SK-N-SH treated with all-trans-retinoic acid at 6 μM for 48 hours (cell line): ENCODE measurements around the gene GDF7.

ENCODE experiments used
- ATAC-seq: fragments of 200-7000 bp; cut with Tn5 transposase; 3 replicates; pipeline ENCODE4 v1.9.1; 2020; ENCODE audit warnings: mild to moderate bottlenecking, moderate library complexity
- ARNTL ChIP-seq: fragments of 450-650 bp; formaldehyde crosslinking; IDR thresholded peaks from 2 replicates; pipeline ENCODE4 v1.5.0; 2020; ENCODE audit warnings: low read depth, mild to moderate bottlenecking, moderate library complexity, borderline replicate concordance
- BACH2 ChIP-seq: fragments of 250-450 bp; sonication (Bioruptor Pico); IDR thresholded peaks from 2 replicates; pipeline ENCODE4 v1.9.0; 2021; ENCODE audit warnings: mild to moderate bottlenecking, borderline replicate concordance
- CSDC2 ChIP-seq: fragments of 250-450 bp; sonication (Bioruptor Pico); IDR thresholded peaks from 2 replicates; pipeline ENCODE4 v1.5.0; 2020; ENCODE audit warnings: mild to moderate bottlenecking, moderate library complexity
- ISL1 ChIP-seq: fragments of 250-450 bp; sonication (Bioruptor Pico); IDR thresholded peaks from 2 replicates; pipeline ENCODE4 v2.1.2; 2022; ENCODE audit warnings: mild to moderate bottlenecking, moderate library complexity
- OSR1 ChIP-seq: fragments of 250-450 bp; sonication (Bioruptor Pico); IDR thresholded peaks from 2 replicates; pipeline ENCODE4 v1.8.0; 2022; ENCODE audit warnings: moderate library complexity, mild to moderate bottlenecking, inconsistent platforms
- PPARA ChIP-seq: fragments of 250-450 bp; sonication (Bioruptor Pico); IDR thresholded peaks from 2 replicates; pipeline ENCODE4 v1.5.0; 2020; ENCODE audit warnings: mild to moderate bottlenecking, borderline replicate concordance
- SNAI2 ChIP-seq: fragments of 250-450 bp; sonication (Bioruptor Pico); IDR thresholded peaks from 2 replicates; pipeline ENCODE4 v1.5.0; 2020; ENCODE audit warnings: mild to moderate bottlenecking, moderate library complexity
- TOX ChIP-seq: fragments of 250-450 bp; sonication (Bioruptor Pico); IDR thresholded peaks from 2 replicates; pipeline ENCODE4 v1.8.0; 2021; ENCODE audit warnings: mild to moderate bottlenecking, moderate library complexity, borderline replicate concordance
- ZC3H10 ChIP-seq: fragments of 250-450 bp; sonication (Bioruptor Pico); IDR thresholded peaks from 2 replicates; pipeline ENCODE4 v1.5.1; 2021; ENCODE audit warnings: mild to moderate bottlenecking, moderate library complexity
- ZFP3 ChIP-seq: fragments of 250-450 bp; sonication (Bioruptor Pico); IDR thresholded peaks from 2 replicates; pipeline ENCODE4 v1.5.0; 2020; ENCODE audit warnings: mild to moderate bottlenecking, moderate library complexity
- ZFP30 ChIP-seq: fragments of 450-650 bp; formaldehyde crosslinking; IDR thresholded peaks from 2 replicates; pipeline ENCODE4 v1.5.0; 2022; ENCODE audit warnings: mild to moderate bottlenecking, moderate library complexity
- ZNF565 ChIP-seq: fragments of 450-650 bp; formaldehyde crosslinking; conservative IDR thresholded peaks from 2 replicates; pipeline ENCODE4 v1.5.0; 2020; ENCODE audit warnings: low read depth, mild to moderate bottlenecking, moderate library complexity
- ZNF70 ChIP-seq: fragments of 450-650 bp; formaldehyde crosslinking; IDR thresholded peaks from 2 replicates; pipeline ENCODE4 v1.5.0; 2020; ENCODE audit warnings: mild to moderate bottlenecking, moderate library complexity
- TF ChIP-seq, protein P1 (sequence below): fragments of 250-450 bp; sonication (Bioruptor Pico); IDR thresholded peaks from 2 replicates; pipeline ENCODE4 v1.5.0; 2020; ENCODE audit warnings: mild to moderate bottlenecking, moderate library complexity
- TF ChIP-seq, protein P2 (sequence below): fragments of 250-450 bp; sonication (Bioruptor Pico); IDR thresholded peaks from 2 replicates; pipeline ENCODE4 v1.5.1; 2021; ENCODE audit warnings: mild to moderate bottlenecking, moderate library complexity
- TF ChIP-seq, protein P3 (sequence below): fragments of 250-450 bp; sonication (Bioruptor Pico); IDR thresholded peaks from 2 replicates; pipeline ENCODE4 v1.8.0; 2021; ENCODE audit warnings: low read depth, mild to moderate bottlenecking, moderate library complexity, borderline replicate concordance
- TF ChIP-seq, protein P4 (sequence below): fragments of 250-450 bp; sonication (Bioruptor Pico); IDR thresholded peaks from 2 replicates; pipeline ENCODE4 v1.5.1; 2020; ENCODE audit warnings: low read depth, mild to moderate bottlenecking, moderate library complexity
- TF ChIP-seq, protein P5 (sequence below): fragments of 250-450 bp; sonication (Bioruptor Pico); IDR thresholded peaks from 2 replicates; pipeline ENCODE4 v1.8.0; 2020; ENCODE audit warnings: mild to moderate bottlenecking, moderate library complexity, borderline replicate concordance

GDF7 gene

DNA sequence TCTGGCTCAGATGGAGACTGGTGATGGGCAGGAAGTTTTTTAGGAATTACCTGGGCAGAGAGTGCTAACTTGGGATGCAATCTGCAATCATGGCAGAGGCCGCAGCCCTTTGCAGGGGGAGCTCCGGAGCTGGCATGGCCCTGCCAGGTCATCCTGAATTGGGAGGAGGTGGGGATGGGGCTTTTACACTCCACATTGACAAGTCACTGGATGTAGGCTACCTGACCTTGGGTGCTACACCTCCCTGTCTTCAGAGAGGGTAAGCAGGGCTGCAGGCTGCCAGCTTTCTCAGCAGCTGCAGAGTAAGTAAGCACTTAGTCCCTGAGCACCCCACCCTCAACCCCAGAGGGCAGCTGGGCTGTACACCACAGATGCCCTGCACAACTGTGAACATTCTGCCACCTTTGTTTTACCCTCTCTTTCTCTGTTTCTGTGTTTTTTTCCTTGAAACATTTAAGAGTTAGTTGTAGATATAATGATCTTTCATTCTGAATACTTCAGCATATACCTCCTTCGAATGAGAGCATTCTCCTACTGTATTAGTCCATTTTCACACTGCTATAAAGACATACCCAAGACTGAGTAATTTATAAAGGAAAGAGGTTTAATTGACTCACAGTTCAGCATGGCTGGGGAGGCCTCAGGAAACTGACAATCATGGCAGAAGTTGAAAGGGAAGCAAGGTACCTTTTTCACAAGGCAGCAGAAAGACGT lies 9.3 kb upstream of the GDF7 start:
- TF ChIP-seq ISL1 (CRISPR knock-in tag) (no peak), CSDC2 (CRISPR knock-in tag) (no peak), SNAI2 (CRISPR knock-in tag) (no peak), ZNF565 (CRISPR knock-in tag) (no peak)
- TF ChIP-seq, protein P1, sequence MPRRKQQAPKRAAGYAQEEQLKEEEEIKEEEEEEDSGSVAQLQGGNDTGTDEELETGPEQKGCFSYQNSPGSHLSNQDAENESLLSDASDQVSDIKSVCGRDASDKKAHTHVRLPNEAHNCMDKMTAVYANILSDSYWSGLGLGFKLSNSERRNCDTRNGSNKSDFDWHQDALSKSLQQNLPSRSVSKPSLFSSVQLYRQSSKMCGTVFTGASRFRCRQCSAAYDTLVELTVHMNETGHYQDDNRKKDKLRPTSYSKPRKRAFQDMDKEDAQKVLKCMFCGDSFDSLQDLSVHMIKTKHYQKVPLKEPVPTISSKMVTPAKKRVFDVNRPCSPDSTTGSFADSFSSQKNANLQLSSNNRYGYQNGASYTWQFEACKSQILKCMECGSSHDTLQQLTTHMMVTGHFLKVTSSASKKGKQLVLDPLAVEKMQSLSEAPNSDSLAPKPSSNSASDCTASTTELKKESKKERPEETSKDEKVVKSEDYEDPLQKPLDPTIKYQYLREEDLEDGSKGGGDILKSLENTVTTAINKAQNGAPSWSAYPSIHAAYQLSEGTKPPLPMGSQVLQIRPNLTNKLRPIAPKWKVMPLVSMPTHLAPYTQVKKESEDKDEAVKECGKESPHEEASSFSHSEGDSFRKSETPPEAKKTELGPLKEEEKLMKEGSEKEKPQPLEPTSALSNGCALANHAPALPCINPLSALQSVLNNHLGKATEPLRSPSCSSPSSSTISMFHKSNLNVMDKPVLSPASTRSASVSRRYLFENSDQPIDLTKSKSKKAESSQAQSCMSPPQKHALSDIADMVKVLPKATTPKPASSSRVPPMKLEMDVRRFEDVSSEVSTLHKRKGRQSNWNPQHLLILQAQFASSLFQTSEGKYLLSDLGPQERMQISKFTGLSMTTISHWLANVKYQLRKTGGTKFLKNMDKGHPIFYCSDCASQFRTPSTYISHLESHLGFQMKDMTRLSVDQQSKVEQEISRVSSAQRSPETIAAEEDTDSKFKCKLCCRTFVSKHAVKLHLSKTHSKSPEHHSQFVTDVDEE (CRISPR knock-in tag): no peak
- TF ChIP-seq, protein P2, sequence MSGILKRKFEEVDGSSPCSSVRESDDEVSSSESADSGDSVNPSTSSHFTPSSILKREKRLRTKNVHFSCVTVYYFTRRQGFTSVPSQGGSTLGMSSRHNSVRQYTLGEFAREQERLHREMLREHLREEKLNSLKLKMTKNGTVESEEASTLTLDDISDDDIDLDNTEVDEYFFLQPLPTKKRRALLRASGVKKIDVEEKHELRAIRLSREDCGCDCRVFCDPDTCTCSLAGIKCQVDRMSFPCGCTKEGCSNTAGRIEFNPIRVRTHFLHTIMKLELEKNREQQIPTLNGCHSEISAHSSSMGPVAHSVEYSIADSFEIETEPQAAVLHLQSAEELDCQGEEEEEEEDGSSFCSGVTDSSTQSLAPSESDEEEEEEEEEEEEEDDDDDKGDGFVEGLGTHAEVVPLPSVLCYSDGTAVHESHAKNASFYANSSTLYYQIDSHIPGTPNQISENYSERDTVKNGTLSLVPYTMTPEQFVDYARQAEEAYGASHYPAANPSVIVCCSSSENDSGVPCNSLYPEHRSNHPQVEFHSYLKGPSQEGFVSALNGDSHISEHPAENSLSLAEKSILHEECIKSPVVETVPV (CRISPR knock-in tag): no peak

DNA sequence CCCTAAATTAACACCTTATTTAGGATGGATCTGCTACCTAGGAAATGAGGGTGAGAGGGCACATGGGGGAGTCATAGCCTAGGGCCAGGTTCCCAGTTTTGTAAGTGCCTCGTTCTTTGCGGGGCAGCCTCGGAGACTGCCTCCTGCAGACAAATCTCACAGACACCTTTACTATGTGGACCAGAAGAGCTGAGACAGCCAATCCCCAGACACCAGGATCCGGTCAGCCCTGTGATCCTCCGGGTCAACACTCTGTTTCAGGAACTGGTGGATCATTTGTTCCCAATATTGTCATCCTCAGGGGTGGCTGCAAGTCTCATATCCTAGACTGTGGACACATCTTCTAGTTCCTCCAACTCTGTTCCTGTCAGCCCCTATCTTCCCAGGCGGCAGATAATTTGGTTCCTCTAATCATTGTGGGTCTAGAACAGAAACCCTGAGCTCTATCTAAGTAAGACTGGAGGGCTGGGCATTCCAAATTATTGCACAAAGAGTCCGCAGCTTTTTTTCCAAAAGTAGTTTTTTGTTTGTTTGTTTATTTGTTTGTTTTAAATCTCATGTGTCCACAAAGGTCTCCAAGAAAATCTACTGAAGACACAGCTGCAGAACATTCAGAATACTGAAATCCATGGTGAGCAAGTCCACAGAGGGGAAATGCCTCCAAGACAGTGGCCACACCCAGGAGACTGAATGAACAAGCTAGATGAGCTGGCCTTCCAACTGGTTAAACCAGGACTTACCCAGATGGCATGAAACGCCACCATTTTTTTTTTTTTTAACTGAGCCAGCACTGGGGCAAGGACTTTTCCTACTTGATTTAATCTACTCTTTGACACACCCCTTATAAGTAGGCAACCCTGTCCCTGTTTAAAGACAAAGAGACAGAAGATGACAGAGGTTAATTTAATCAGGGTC lies 6.2 kb upstream of the GDF7 start:
- TF ChIP-seq CSDC2 (CRISPR knock-in tag) (no peak), ZFP3 (CRISPR knock-in tag) (no peak), ZFP30 (no peak), ARNTL (no peak)
- TF ChIP-seq, protein P2 (CRISPR knock-in tag): no peak
- TF ChIP-seq, protein P3, sequence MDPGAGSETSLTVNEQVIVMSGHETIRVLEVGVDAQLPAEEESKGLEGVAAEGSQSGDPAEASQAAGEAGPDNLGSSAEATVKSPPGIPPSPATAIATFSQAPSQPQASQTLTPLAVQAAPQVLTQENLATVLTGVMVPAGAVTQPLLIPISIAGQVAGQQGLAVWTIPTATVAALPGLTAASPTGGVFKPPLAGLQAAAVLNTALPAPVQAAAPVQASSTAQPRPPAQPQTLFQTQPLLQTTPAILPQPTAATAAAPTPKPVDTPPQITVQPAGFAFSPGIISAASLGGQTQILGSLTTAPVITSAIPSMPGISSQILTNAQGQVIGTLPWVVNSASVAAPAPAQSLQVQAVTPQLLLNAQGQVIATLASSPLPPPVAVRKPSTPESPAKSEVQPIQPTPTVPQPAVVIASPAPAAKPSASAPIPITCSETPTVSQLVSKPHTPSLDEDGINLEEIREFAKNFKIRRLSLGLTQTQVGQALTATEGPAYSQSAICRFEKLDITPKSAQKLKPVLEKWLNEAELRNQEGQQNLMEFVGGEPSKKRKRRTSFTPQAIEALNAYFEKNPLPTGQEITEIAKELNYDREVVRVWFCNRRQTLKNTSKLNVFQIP (CRISPR knock-in tag): no peak
- ATAC-seq: no peak

More for the DNA sequence above, 9.3 kb upstream of the GDF7 start:
- no peak for ATAC-seq

DNA sequence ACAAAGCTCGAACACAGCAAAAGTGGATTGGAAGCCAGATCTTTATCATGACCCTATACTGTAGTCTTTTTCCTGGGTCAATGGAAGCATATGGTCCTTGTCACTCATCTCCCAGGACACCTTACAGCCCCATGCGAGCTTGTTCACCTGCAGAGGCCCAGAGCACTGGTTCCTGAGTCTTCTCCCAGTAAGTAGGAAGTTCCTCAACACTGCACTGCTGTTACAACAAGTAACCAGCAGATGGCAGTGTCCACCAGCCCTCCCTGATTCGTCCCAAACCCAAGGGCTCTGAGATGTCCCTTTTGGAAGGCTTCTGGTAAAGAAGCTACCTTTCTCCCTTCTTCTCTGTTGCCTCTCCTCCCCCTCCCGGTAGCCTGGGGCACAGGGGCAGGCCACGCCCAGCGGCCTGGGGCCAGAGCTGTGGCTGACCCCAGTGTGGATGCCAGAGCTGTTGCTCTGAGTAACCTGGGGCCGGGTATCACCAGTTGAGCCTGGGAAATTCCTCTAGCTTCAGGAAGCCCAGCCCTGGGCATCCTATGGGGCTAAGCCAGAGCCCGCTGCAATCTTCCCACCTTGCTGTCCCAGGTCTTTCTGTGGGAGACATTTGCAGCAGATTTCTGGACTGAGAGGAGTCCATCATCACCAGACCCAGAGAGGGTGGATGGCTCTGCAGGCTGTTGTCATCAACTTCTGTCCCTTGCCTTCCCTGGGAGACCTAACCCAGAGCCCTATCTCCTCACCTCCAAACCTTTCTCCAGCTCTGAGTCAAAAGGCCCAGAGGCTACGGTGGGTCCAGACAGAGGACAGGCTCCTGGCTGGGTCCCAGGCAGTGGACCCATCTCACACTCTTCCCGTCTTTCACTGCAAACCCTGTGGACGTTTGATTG lies 5.3 kb upstream of the GDF7 start:
- ATAC-seq: peak; percentile 79
- no peak for TF ChIP-seq PPARA (CRISPR knock-in tag)
- no peak for TF ChIP-seq ZFP30

DNA sequence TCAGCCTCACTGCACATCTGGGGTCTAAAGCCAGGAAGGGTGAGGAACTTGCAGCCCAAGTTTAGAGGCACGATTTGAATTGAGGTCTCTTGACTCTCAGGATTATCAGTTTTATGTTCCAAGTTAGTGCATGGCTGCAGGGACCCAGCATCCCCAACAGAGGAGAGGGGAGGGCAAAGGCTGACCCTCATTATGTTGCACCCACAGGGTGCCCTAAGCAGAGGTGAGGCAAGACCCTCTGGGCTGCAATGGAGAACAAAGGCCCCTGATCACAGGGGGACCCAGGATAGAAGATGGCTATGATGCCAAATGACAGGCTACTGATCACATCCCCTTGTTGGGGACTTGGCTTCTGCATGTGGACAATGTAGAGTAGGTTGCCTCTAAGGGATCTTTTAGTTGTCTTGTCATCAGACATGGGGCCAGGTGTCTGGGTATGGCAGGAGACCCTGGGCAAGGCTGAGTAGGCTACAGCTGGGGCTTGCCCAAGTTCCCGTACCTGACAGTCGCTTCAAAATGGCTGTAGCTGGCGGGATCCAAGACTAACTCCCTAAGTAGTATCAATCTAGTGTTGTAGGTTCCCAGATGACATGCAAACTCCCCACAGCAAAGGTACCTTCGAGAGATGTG lies 4.5 kb upstream of the GDF7 start:
- ATAC-seq: no peak
- no peak for TF ChIP-seq BACH2 (CRISPR knock-in tag)
- no peak for TF ChIP-seq ZC3H10 (CRISPR knock-in tag)
- TF ChIP-seq, protein P4, sequence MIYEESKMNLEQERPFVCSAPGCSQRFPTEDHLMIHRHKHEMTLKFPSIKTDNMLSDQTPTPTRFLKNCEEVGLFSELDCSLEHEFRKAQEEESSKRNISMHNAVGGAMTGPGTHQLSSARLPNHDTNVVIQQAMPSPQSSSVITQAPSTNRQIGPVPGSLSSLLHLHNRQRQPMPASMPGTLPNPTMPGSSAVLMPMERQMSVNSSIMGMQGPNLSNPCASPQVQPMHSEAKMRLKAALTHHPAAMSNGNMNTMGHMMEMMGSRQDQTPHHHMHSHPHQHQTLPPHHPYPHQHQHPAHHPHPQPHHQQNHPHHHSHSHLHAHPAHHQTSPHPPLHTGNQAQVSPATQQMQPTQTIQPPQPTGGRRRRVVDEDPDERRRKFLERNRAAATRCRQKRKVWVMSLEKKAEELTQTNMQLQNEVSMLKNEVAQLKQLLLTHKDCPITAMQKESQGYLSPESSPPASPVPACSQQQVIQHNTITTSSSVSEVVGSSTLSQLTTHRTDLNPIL (CRISPR knock-in tag): no peak
- TF ChIP-seq OSR1 (CRISPR knock-in tag): no peak
- no peak for TF ChIP-seq CSDC2 (CRISPR knock-in tag)
- no peak for TF ChIP-seq PPARA (CRISPR knock-in tag)
- no peak for TF ChIP-seq ISL1 (CRISPR knock-in tag)
- TF ChIP-seq, protein P5, sequence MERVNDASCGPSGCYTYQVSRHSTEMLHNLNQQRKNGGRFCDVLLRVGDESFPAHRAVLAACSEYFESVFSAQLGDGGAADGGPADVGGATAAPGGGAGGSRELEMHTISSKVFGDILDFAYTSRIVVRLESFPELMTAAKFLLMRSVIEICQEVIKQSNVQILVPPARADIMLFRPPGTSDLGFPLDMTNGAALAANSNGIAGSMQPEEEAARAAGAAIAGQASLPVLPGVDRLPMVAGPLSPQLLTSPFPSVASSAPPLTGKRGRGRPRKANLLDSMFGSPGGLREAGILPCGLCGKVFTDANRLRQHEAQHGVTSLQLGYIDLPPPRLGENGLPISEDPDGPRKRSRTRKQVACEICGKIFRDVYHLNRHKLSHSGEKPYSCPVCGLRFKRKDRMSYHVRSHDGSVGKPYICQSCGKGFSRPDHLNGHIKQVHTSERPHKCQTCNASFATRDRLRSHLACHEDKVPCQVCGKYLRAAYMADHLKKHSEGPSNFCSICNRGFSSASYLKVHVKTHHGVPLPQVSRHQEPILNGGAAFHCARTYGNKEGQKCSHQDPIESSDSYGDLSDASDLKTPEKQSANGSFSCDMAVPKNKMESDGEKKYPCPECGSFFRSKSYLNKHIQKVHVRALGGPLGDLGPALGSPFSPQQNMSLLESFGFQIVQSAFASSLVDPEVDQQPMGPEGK (CRISPR knock-in tag): no peak
- no peak for TF ChIP-seq ARNTL
- no peak for TF ChIP-seq ZFP3 (CRISPR knock-in tag)
- no peak for TF ChIP-seq ZFP30
- TF ChIP-seq ZNF70: no peak
- TF ChIP-seq TOX (CRISPR knock-in tag): no peak
- TF ChIP-seq, protein P3 (CRISPR knock-in tag): no peak
